Measurements from ENCODE around the gene HDAC9.

DNA sequence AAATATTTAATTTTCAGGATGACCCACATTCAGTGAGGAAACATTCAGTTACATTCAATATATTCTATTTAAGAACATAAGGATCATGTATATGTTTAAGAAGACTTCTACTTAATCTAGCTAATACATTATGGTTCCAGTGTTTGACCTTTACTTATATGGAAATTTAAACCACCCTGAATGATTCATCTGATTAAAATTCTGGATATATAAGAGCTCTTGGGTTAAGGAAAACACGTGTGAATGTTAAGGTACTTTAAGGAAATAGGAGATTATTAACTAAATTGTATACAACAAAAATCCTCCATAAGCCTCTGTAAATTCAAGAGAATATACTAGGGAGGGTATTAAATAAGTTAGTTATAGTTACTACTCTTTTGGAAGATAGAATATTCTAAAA is 40.9 kb downstream of the HDAC9 start:
- no peak for TF ChIP-seq EZH2 (IDR thresholded peaks at IDR 0.05)
- TF ChIP-seq, protein P1, sequence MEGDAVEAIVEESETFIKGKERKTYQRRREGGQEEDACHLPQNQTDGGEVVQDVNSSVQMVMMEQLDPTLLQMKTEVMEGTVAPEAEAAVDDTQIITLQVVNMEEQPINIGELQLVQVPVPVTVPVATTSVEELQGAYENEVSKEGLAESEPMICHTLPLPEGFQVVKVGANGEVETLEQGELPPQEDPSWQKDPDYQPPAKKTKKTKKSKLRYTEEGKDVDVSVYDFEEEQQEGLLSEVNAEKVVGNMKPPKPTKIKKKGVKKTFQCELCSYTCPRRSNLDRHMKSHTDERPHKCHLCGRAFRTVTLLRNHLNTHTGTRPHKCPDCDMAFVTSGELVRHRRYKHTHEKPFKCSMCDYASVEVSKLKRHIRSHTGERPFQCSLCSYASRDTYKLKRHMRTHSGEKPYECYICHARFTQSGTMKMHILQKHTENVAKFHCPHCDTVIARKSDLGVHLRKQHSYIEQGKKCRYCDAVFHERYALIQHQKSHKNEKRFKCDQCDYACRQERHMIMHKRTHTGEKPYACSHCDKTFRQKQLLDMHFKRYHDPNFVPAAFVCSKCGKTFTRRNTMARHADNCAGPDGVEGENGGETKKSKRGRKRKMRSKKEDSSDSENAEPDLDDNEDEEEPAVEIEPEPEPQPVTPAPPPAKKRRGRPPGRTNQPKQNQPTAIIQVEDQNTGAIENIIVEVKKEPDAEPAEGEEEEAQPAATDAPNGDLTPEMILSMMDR (IDR thresholded peaks at IDR 0.05): no peak
